Fibroblast of pulmonary artery (primary cell): ENCODE results near the gene VSIG10L2.

ENCODE experiments used
- DNase-seq: peaks from one replicate; pipeline ENCODE4 v3.0.0-alpha.2; 2010; ENCODE audit warnings: low read depth
- H3K4me3 ChIP-seq: replicated peaks from 2 replicates; pipeline ENCODE4 v1.5.1; 2011; ENCODE audit warnings: low read depth, mild to moderate bottlenecking, control low read depth, low read length, moderate library complexity
- CTCF ChIP-seq: IDR thresholded peaks from 2 replicates; pipeline ENCODE4 v1.5.1; 2011; ENCODE audit warnings: mild to moderate bottlenecking, control low read depth, low read length, inconsistent platforms; ENCODE audit errors: missing control alignments

Gene VSIG10L2

GRCh38 chr11:125967515-125967914 lies 21.7 kb downstream of the VSIG10L2 start:
- DNase-seq = no peak
- no peak overlapping the region for H3K4me3 ChIP-seq
- TF ChIP-seq CTCF = no peak

- no peak for TF ChIP-seq CTCF
- H3K4me3 ChIP-seq = no peak overlapping the region
- DNase-seq = no peak
Measured at GRCh38 chr11:125968354-125968753, 22.5 kb downstream of the VSIG10L2 start.

- no peak overlapping the region for H3K4me3 ChIP-seq
- no peak for DNase-seq
- no peak for TF ChIP-seq CTCF
Measured at GRCh38 chr11:125971618-125972017, 25.8 kb downstream of the VSIG10L2 start.

GRCh38 chr11:125974284-125974683 lies 28.4 kb downstream of the VSIG10L2 start:
- TF ChIP-seq CTCF = no peak
- H3K4me3 ChIP-seq = no peak overlapping the region
- no peak for DNase-seq

GRCh38 chr11:125975634-125976033 lies 29.8 kb downstream of the VSIG10L2 start:
- TF ChIP-seq CTCF = no peak
- no peak overlapping the region for H3K4me3 ChIP-seq
- no peak for DNase-seq

GRCh38 chr11:125976156-125976555 lies 30.3 kb downstream of the VSIG10L2 start:
- no peak for TF ChIP-seq CTCF
- H3K4me3 ChIP-seq = no peak overlapping the region
- DNase-seq = no peak

- no peak overlapping the region for H3K4me3 ChIP-seq
- no peak for DNase-seq
- no peak for TF ChIP-seq CTCF
Measured at GRCh38 chr11:125977333-125977732, 31.5 kb downstream of the VSIG10L2 start.
